ENCODE results near the gene PYCARD.

The PYCARD gene

DNA sequence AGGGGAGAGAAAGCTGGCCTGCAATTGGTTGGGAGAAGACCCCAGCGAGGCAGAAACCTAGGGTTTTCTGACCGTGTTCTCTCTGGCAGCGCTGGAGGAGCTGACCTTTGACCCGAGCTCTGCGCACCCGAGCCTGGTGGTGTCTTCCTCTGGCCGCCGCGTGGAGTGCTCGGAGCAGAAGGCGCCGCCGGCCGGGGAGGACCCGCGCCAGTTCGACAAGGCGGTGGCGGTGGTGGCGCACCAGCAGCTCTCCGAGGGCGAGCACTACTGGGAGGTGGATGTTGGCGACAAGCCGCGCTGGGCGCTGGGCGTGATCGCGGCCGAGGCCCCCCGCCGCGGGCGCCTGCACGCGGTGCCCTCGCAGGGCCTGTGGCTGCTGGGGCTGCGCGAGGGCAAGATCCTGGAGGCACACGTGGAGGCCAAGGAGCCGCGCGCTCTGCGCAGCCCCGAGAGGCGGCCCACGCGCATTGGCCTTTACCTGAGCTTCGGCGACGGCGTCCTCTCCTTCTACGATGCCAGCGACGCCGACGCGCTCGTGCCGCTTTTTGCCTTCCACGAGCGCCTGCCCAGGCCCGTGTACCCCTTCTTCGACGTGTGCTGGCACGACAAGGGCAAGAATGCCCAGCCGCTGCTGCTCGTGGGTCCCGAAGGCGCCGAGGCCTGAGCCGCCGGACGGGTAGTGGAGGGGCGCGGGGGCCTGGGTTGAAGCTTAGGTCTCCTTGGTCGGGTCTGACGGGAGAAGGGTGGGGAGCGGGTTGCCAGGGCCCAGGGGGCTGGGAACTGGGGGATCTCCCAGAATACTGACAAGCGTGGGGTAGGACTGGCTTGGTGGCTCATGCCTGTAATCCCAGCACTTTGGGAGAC lies 21.8 kb upstream of the PYCARD start:
- no peak for DNase-seq (ENCODE audit: low read depth)
- TF ChIP-seq, protein P1, sequence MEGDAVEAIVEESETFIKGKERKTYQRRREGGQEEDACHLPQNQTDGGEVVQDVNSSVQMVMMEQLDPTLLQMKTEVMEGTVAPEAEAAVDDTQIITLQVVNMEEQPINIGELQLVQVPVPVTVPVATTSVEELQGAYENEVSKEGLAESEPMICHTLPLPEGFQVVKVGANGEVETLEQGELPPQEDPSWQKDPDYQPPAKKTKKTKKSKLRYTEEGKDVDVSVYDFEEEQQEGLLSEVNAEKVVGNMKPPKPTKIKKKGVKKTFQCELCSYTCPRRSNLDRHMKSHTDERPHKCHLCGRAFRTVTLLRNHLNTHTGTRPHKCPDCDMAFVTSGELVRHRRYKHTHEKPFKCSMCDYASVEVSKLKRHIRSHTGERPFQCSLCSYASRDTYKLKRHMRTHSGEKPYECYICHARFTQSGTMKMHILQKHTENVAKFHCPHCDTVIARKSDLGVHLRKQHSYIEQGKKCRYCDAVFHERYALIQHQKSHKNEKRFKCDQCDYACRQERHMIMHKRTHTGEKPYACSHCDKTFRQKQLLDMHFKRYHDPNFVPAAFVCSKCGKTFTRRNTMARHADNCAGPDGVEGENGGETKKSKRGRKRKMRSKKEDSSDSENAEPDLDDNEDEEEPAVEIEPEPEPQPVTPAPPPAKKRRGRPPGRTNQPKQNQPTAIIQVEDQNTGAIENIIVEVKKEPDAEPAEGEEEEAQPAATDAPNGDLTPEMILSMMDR (IDR thresholded peaks at IDR 0.05; ENCODE audit: insufficient read depth, low read depth, low read length, missing control alignments), result no peak
- H3K4me3 ChIP-seq (ENCODE audit: low read depth, low read length), result no peak overlapping the region

DNA sequence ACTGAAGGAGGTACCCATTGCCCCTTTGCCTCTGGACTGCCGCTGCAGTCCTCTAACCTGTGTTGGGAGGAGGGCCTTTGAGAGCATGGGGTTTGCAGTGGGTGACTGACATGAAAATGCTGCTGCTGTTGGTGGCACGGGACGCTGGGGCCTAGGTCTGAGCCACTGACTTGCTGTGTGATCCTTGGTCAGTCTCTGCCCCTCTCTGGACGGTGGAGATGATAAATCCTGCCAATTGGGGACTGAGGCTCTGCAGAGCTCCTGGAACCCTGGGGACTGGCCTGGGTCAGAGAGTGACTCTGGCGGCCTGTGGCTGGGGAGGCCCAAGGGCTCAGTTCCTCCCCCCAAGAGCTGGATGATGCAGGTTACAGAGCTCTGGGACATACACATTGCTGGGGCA lies 20.5 kb upstream of the PYCARD start:
- DNase-seq (ENCODE audit: low read depth), result no peak
- TF ChIP-seq, protein P1 (IDR thresholded peaks at IDR 0.05; ENCODE audit: insufficient read depth, low read depth, low read length, missing control alignments), result no peak

DNA sequence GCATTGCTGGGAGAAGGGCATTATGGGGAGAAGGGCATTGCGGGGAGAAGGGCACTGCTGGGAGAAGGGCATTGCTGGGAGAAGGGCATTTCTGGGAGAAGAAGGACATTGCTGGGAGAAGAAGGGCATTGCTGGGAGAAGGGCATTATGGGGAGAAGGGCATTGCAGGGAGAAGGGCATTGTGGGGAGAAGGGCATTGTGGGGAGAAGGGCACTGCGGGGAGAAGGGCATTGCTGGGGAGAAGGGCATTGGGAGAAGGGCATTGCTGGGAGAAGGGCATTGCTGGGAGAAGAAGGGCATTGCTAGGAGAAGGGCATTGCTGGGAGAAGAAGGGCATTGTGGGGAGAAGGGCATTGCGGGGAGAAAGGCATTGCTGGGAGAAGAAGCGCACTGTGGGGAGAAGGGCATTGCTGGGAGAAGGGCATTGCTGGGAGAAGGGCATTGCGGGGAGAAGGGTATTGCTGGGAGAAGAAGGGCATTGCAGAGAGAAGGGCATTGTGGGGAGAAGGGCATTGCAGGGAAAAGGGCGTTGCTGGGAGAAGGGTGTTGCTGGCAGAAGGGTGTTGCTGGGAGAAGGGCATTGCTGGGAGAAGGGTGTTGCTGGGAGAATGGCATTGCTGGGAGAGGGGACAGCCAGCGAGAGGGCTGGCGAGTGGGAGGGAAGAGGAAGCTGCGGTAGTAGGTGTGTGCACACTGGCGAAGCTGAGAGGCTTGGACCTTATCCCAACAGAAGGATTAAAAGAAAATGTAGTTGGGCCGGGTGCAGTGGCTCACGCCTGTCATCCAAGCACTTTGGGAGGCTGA lies 19.0 kb upstream of the PYCARD start:
- DNase-seq (ENCODE audit: low read depth), result no peak
- H3K4me3 ChIP-seq (ENCODE audit: low read depth, low read length), result no peak overlapping the region
- TF ChIP-seq, protein P1 (IDR thresholded peaks at IDR 0.05; ENCODE audit: insufficient read depth, low read depth, low read length, missing control alignments), result no peak

More for the DNA sequence above, 20.5 kb upstream of the PYCARD start:
- no peak overlapping the region for H3K4me3 ChIP-seq (ENCODE audit: low read depth, low read length)

- no peak overlapping the region for H3K4me3 ChIP-seq (ENCODE audit: low read depth, low read length)
- TF ChIP-seq, protein P1 (IDR thresholded peaks at IDR 0.05; ENCODE audit: insufficient read depth, low read depth, low read length, missing control alignments), result no peak
- no peak for DNase-seq (ENCODE audit: low read depth)
Observed at GRCh38 chr16:31219154-31219741, 16.7 kb upstream of the PYCARD start.

DNA sequence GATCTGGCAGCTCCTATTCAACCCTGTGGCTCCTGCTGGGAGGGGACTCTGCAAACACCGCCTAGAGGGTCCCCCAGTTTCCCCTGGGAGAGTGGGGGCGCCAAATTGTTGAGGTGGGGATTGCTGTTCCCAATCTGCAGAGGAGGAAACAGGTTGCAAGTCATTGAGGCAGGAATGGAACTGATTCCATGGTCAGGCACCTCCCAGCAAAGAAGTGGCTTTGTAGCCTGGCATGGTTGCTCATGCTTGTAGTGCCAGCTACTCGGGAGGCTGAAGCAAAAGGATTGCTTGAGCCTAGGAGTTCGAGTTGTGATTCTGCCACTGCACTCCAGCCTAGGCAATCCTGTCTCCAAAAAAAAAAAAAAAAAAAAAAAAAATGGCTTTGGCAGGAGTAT lies 14.6 kb upstream of the PYCARD start:
- DNase-seq (ENCODE audit: low read depth), result no peak
- TF ChIP-seq, protein P1 (IDR thresholded peaks at IDR 0.05; ENCODE audit: insufficient read depth, low read depth, low read length, missing control alignments), result no peak
- no peak overlapping the region for H3K4me3 ChIP-seq (ENCODE audit: low read depth, low read length)

DNA sequence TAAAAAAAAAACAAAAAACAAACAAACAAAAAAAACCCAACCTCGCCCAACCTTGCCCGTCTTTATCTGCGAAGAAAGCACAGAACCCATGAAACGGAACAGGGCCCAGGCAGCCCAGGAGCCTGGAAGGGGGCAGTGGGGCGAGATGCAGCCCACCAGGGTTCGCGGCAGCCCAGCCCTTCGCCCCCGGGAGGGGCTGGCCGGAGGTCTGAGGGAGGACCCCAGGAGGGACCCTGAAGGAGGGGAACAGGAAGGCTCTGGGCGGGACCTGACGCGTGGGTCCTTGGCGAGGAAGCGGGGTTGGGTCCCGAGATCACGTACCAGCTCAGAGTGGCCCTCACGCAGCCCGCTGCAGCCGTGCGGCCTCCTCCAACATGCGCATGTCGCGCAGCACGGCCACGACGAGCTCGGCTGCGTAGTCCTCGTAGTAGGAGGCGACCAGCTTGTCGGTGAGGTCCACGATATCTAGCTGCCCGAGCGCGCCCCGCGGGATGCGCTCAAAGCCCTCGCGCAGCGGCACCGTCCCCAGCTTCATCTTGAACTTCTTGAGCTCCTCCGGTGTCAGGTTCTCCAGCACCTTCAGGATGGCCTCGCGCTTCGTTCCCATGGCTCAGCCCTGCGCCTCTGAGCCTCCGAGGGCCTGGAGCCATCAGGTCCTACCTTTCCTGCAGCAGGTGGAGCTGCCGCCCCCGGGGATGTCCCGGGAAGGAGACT lies 14.0 kb upstream of the PYCARD start, which contains the start of gene PYDC1:
Gene PYDC1 (minus strand): TSS at position 714 of the 714 bp plus-strand sequence. CDS start 107 bp downstream, at position 607.
- TF ChIP-seq, protein P1 (IDR thresholded peaks at IDR 0.05; ENCODE audit: insufficient read depth, low read depth, low read length, missing control alignments), result no peak
- H3K4me3 ChIP-seq (ENCODE audit: low read depth, low read length), result no peak within 1 kb of the TSS
- no peak for DNase-seq (ENCODE audit: low read depth)

Measured in GM12865 (cell line).